Measurements from ENCODE around the gene ADCY1. TPM values are rescaled to one million over a fixed set of nuclear protein-coding genes. Genes with fewer than 3 reads are reported as not detected.

The ADCY1 gene
- total RNA-seq, 4 donors from 2014 or later: 2.5 to 9.0 (median 5.6) TPM

- no peaks in the 10 kb centered on the region for H3K27me3 ChIP-seq
- TF ChIP-seq POLR2A (IDR thresholded peaks at IDR 0.05): no peak
- no peak for TF ChIP-seq EP300 (IDR thresholded peaks at IDR 0.05)
- TF ChIP-seq, protein P1, sequence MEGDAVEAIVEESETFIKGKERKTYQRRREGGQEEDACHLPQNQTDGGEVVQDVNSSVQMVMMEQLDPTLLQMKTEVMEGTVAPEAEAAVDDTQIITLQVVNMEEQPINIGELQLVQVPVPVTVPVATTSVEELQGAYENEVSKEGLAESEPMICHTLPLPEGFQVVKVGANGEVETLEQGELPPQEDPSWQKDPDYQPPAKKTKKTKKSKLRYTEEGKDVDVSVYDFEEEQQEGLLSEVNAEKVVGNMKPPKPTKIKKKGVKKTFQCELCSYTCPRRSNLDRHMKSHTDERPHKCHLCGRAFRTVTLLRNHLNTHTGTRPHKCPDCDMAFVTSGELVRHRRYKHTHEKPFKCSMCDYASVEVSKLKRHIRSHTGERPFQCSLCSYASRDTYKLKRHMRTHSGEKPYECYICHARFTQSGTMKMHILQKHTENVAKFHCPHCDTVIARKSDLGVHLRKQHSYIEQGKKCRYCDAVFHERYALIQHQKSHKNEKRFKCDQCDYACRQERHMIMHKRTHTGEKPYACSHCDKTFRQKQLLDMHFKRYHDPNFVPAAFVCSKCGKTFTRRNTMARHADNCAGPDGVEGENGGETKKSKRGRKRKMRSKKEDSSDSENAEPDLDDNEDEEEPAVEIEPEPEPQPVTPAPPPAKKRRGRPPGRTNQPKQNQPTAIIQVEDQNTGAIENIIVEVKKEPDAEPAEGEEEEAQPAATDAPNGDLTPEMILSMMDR (IDR thresholded peaks at IDR 0.05): no peak
- no peaks in the 10 kb centered on the region for H3K36me3 ChIP-seq
- no peak overlapping the region for H3K4me3 ChIP-seq
- DNase-seq (ENCODE audit: low spot score in 2 of 2): no peak
- no peaks in the 10 kb centered on the region for H3K4me1 ChIP-seq
- H3K27ac ChIP-seq: no peak overlapping the region
- no peaks in the 10 kb centered on the region for H3K9me3 ChIP-seq
- 84 to 85% methylated on average over 20 to 24 of the region's 24 CpGs for WGBS, 2 donors
Measured at GRCh38 chr7:45592230-45592991, 18.2 kb downstream of the ADCY1 start.

GRCh38 chr7:45593121-45593541, 19.0 kb downstream of the ADCY1 start:
- H3K27me3 ChIP-seq: no peaks in the 10 kb centered on the region
- 94 to 95% methylated on average over 12 of the region's 12 CpGs for WGBS, 2 donors
- DNase-seq (ENCODE audit: low spot score in 2 of 2): no peak

GRCh38 chr7:45593877-45594276, 19.7 kb downstream of the ADCY1 start:
- Histone ChIP-seq H3K9me3 (no peaks in the 10 kb centered on the region), H3K36me3 (no peaks in the 10 kb centered on the region), H3K27ac (no peak overlapping the region), H3K27me3 (no peaks in the 10 kb centered on the region), H3K4me1 (no peaks in the 10 kb centered on the region), H3K4me3 (no peak overlapping the region)
- TF ChIP-seq, protein P1 (IDR thresholded peaks at IDR 0.05): no peak
- TF ChIP-seq POLR2A (IDR thresholded peaks at IDR 0.05): no peak
- no peak for TF ChIP-seq EP300 (IDR thresholded peaks at IDR 0.05)
- 95 to 97% methylated on average over 8 of the region's 8 CpGs for WGBS, 2 donors
- DNase-seq (ENCODE audit: low spot score in 2 of 2): no peak

More at GRCh38 chr7:45593121-45593541, 19.0 kb downstream of the ADCY1 start:
- no peak overlapping the region for H3K4me3 ChIP-seq
- H3K4me1 ChIP-seq: no peaks in the 10 kb centered on the region
- no peak overlapping the region for H3K27ac ChIP-seq
- H3K9me3 ChIP-seq: no peaks in the 10 kb centered on the region
- H3K36me3 ChIP-seq: no peaks in the 10 kb centered on the region
- TF ChIP-seq, protein P1 (IDR thresholded peaks at IDR 0.05): no peak
- TF ChIP-seq EP300 (IDR thresholded peaks at IDR 0.05): no peak
- TF ChIP-seq POLR2A (IDR thresholded peaks at IDR 0.05): no peak

- Histone ChIP-seq H3K36me3 (no peaks in the 10 kb centered on the region), H3K27me3 (no peaks in the 10 kb centered on the region), H3K4me1 (peaks cover 0 to 3% (median 0%) of the 10 kb centered on the region in 4 donors), H3K9me3 (no peaks in the 10 kb centered on the region), H3K27ac (no peak overlapping the region), H3K4me3 (no peak overlapping the region)
- TF ChIP-seq, protein P1 (IDR thresholded peaks at IDR 0.05): no peak
- TF ChIP-seq POLR2A (IDR thresholded peaks at IDR 0.05): no peak
- no peak for TF ChIP-seq EP300 (IDR thresholded peaks at IDR 0.05)
- 79 to 81% methylated on average over 7 of the region's 7 CpGs for WGBS, 2 donors
- DNase-seq (ENCODE audit: low spot score in 2 of 2): no peak
Measured at GRCh38 chr7:45594745-45595535, 20.8 kb downstream of the ADCY1 start.
